ENCODE results near the gene PCSK5.

Gene PCSK5

GRCh38 chr9:76188905-76189304 lies 298.4 kb downstream of the PCSK5 start:
- no peak for DNase-seq (ENCODE audit: low read depth in 2 of 2)

DNA sequence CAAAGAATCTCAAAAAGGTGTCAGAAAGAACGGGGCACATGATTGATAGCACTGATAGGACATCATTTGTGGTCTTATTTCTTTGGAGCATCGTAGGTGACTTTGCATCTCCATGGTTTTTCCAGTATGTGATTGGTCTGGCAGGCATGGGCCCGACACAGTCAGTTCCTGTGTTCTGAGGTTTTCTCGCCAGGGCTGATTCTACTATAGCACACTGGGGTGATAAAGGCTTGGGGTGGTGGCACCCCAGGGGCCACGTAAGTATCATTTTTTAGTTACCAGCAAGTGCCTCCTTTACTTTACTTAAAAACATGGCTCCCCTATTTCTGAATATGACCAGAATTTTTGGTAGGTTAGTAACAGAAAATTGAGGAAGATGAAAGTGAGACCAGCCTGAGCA lies 301.0 kb downstream of the PCSK5 start:
- DNase-seq (ENCODE audit: low read depth in 2 of 2), result no peak

GRCh38 chr9:76192013-76192412 lies 301.5 kb downstream of the PCSK5 start:
- no peak for DNase-seq (ENCODE audit: low read depth in 2 of 2)

GRCh38 chr9:76194896-76195295 lies 304.4 kb downstream of the PCSK5 start:
- no peak for DNase-seq (ENCODE audit: low read depth in 2 of 2)

DNA sequence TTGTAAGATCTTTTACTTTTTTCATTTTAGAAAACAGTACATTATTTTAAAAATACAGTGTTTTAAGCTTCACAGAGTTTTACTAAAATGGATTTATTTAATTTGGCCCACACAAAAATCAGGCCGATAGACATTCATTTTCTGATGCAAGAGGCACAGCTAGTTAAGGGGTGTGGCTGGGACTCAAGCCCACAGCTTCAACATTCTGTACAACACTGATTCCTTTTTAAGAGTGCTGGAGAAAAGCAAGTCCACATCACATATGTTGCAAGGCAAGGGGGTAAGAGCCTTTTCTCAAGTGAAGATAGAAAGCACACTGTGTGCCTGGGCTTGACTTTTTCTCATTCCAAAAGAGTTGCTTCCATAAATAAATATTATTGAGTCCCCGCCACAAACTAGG lies 307.9 kb downstream of the PCSK5 start:
- no peak for DNase-seq (ENCODE audit: low read depth in 2 of 2)

- no peak for DNase-seq (ENCODE audit: low read depth in 2 of 2)
Observed at GRCh38 chr9:76200315-76200714, 309.8 kb downstream of the PCSK5 start.

- no peak for DNase-seq (ENCODE audit: low read depth in 2 of 2)
Observed at GRCh38 chr9:76200745-76201144, 310.3 kb downstream of the PCSK5 start.

- no peak for DNase-seq (ENCODE audit: low read depth in 2 of 2)
Observed at GRCh38 chr9:76203373-76203772, 312.9 kb downstream of the PCSK5 start.

- no peak for DNase-seq (ENCODE audit: low read depth in 2 of 2)
Observed at GRCh38 chr9:76206821-76207220, 316.3 kb downstream of the PCSK5 start.

DNA sequence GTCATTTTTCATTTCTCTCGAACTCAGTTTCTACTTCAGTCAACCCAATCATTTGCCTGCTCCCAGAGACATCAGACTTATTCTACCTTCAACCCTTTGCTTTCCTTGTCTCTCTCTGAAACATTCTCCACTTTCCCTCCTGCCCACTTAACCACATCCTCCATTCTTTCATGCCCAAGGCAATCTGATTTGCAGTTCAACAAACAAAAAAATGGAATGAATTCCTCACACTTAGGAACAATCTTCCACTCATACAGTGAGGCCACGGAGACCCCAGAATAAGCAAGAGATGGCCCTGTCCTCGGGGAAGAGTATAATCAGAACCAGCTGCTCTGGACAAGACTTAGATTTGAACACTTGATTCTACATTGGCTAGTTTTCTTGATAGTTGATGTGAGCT lies 323.3 kb downstream of the PCSK5 start:
- DNase-seq (ENCODE audit: low read depth in 2 of 2), result no peak

GRCh38 chr9:76215066-76215465 lies 324.6 kb downstream of the PCSK5 start:
- no peak for DNase-seq (ENCODE audit: low read depth in 2 of 2)

GRCh38 chr9:76216161-76216649 lies 325.7 kb downstream of the PCSK5 start:
- no peak for DNase-seq (ENCODE audit: low read depth in 2 of 2)

- no peak for DNase-seq (ENCODE audit: low read depth in 2 of 2)
Observed at GRCh38 chr9:76218117-76218885, 327.8 kb downstream of the PCSK5 start.

DNA sequence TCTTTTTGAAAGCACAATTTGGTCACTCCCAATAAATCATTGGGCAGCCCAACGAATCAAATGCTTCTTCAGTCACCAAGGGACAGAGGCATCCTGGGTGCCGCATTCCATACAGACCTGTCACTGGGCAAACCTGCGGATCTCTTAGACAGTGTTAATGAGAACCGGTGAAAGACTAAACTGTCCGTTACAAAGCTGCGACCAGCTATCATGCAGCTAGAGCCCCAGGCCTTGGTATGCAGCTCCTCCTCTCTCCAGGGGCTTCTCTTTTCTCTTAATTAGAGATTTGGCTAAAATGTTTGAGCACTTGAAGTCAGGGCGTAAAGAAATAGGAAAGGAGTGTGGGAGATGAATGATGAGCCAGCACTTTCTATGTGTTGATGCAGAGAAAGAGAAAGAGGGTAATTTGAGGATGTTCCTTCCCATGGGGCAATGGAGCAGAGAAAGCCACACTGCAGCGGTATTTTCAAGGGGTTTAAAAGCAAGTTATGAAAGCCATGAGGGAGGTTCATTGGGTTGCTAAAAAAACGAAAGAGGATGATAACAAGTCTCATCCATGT lies 328.5 kb downstream of the PCSK5 start:
- DNase-seq (ENCODE audit: low read depth in 2 of 2), result no peak

DNA sequence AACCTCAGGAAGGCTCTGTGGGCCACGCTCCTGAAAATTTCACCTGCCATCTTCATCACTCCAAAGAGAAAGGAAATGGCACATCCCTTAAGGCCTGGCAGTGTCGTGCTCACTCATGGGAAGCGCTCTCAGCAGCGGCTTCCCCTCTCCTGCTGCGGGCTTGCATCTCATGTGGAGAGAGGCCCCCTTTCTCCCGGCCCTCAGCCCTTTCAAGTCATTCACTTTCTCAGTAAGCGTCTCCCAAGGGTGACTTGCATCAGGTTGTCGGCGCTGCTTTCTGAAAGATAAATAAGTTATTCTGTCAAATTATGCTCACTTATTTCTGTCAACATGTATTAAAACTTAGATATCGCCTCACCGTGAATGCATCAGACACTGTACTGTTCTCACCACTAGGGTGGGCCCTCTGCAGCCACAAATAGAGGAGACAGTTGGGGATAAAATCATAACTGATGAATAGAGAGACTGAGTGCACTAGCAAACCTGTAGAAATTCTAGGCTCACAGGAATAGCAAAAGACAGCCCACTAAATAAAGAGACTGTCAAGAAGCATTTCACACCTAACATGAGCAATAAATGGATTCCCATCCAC lies 329.2 kb downstream of the PCSK5 start:
- no peak for DNase-seq (ENCODE audit: low read depth in 2 of 2)

- no peak for DNase-seq (ENCODE audit: low read depth in 2 of 2)
Observed at GRCh38 chr9:76221423-76221822, 330.9 kb downstream of the PCSK5 start.

GRCh38 chr9:76223749-76224340 lies 333.4 kb downstream of the PCSK5 start:
- DNase-seq (ENCODE audit: low read depth in 2 of 2), result no peak

DNA sequence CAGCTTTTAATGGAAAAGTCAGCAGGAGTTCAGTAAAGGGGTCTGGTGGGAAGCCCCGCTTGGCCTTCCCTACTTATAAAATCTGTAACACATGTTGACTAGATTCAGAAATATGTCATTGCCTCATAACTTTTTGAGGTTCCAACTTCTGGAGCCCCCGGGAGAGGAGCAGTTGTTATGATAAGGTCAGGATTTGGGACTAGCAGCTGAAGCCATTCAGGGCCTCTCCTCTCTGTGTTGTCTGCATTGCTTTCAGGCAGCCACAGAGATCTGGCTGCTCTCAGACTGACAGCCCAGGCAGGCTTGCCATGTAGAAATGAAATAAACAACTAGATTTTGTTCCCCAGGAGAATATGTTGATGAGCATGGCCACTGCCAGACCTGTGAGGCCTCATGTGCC lies 336.7 kb downstream of the PCSK5 start:
- no peak for DNase-seq (ENCODE audit: low read depth in 2 of 2)

DNA sequence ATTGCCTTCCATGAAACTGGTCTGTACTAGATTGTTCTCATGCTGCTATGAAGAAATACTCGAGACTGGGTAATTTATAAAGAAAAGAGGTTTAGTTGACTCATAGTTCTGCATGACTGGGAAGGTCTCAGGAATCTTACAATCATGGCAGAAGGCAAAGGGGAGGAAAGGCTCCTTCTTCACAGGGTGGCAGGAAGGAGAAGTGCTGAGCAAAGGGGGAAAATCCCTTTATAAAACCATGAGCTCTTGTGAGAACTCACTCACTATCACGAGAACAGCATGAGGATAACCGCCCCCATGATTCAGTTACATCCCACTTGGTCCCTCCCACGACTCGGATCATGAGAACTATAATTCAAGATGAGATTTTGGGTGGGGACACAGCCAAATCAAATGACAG lies 340.5 kb downstream of the PCSK5 start:
- no peak for DNase-seq (ENCODE audit: low read depth in 2 of 2)

DNA sequence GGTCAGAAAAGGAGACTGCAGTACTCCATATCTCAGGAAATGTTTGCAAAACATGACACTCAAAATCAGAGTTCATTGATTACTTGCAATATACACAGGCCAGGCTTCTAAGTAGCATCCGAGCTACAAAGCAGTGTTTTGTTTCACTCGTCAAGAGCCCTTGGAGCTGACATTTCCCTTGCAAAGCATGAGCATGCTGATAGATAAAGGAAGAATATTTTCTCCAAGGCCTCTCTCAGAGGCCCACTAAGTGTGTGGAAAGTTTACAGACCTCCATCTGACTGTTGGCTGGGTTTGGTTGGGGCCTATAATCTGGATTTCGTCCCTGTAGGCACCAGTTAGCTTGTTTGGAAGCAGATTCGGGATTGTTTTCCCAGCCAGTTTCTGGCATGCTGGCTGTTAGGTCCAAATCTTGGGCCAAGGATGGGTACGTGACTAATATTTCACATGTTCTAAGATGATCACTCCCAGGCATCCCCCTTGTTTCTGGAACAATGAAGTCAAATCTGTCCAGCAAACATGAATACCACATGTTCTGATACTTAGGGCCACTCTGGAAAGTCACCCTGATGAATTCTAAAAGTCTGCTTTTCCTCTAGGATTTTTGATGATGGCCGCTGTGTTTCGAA lies 342.5 kb downstream of the PCSK5 start:
- DNase-seq (ENCODE audit: low read depth in 2 of 2), result no peak

DNA sequence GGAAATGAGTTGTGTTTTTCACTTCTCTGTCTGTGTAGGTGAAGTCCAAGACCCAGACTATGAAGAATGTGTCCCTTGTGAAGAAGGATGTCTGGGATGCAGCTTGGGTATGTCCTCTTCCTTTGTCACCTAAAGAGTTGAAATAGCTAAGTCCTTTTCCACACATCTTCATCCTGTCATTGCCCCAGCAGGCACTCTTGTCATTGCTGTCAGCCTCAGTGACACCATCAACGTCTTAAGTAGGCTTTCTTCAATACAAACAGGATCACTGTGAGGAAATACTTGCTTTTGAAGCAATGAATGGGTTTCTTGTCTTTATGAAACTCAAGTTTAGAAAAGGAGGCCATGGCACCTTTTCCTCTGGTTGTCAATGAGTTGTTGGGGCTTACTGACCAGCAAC lies 350.1 kb downstream of the PCSK5 start:
- DNase-seq (ENCODE audit: low read depth in 2 of 2), result no peak

- DNase-seq (ENCODE audit: low read depth in 2 of 2), result no peak
Observed at GRCh38 chr9:76245518-76245917, 355.0 kb downstream of the PCSK5 start.
